ENCODE results near the gene VWC2. TPM values are rescaled to one million over a fixed set of nuclear protein-coding genes. Genes with fewer than 3 reads are reported as not detected.

Gene VWC2
- not detected in 2 replicates for total RNA-seq (ENCODE audit: low replicate concordance)

GRCh38 chr7:49773218-49773935 lies at the start of gene VWC2:
TSS of gene VWC2 (plus strand) at chr7:49773638. CDS start at chr7:49775436, 1,798 bp downstream.

Measured in smooth muscle cell of the coronary artery (primary cell).